GM21526 (cell line): ENCODE measurements around the gene HSPB7.
"Not testable (repeated sequence)": the region's sequence is repeated elsewhere in the genome, so short reads cannot be mapped to it uniquely, and the experiment has no call there.

Source experiments
- ATAC-seq: cut with Tn5 transposase; IDR thresholded peaks from one replicate; pipeline ENCODE4 v1.9.1; 2021; ENCODE audit warnings: moderate library complexity; ENCODE audit not compliant: unreplicated experiment, low FRiP score

Gene HSPB7

DNA sequence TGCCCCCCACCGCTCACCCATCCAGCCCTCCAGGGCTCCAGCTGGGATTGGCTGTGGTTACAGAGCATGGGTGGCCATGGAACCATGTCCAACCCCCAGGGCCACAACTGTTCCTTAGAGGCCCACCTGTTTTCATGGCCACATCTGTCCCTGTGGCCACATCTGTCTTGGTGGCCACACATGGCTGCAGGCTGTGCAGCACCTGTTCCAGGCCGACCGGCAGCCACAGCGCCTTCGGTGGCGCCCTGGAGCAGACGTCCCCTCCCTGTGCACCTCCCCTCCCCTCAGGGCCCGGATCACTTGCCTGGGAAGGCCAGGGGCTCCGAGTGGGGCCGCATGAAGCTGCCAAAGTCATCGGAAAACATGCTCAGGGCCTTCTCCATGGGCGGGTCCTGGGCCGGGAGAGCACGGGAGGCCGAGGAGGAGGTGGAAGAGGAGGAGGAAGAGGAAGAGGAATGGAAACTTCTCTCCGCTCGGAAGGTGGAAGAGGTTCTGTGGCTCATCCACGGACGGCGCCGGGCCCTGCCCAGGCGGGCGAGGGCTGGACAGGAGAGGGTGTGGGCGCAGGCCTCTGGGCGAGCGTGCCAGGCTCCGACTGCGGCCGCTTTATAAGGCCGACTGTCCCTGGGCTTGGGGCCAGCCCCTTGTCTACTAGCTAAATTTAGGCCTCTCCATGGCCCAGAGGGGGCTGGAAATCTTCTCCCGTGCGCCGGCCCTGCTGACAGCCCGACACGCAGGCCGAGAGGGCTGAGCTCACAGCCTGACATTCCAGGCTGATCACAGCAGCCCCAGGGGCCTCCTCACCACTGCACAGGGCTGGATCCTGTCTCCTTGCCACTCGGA lies at the start of gene HSPB7:
Gene HSPB7, minus strand, starts transcription at position 583 of the 843 bp plus-strand sequence. Its CDS starts 80 bp downstream, at position 503.
- ATAC-seq = no peak

DNA sequence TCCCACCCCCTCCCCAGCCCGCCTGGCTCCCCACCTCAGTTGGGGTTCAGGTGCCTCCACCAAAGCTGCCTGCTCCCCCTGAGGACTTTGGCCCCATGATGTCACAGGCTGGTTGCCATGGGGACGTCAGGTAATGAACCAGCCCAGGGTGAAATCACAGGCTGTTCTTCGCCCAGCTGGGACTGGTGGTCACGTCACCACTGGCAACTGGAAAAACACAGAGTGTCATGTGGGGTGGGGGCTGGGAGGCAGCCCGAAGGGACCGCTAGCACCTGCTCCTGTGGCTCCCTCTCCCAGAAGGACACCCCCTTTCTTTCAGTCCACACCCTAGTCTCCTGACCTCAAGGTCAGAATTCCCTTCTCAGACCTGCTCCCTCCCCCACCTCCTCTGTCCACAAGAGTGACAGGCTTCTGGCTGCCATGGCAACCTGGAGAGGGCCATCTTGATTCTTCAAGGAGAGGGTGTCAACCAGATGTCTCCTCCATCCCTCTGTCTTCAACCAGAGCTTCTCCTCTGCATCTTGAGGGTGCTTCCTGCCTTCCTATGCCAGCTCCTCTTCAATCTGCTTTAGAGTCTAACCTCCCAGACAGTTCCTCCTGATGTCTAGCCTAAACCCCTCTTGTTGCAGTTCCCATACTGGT lies 49.4 kb upstream of the HSPB7 start:
- ATAC-seq = no peak

DNA sequence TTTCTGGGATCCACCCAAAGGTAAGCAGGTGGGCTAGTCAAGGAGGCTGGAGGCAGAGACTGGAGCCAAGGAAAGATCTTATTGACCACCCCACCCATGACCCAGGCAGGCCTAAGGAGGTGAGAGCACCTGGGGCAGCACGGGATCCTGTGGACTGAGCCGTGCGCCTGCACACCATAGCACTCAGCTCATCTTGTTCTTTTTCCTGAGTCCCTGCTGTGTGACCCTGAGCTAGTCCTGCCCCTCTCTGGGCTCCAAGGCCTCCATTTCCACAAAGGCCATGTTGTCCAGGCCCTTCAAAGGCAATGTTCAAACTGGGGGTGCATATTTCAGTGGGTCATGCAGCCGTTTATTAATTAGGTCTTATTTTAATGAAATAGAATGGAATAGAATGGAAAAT lies 48.4 kb upstream of the HSPB7 start:
- ATAC-seq = no peak

DNA sequence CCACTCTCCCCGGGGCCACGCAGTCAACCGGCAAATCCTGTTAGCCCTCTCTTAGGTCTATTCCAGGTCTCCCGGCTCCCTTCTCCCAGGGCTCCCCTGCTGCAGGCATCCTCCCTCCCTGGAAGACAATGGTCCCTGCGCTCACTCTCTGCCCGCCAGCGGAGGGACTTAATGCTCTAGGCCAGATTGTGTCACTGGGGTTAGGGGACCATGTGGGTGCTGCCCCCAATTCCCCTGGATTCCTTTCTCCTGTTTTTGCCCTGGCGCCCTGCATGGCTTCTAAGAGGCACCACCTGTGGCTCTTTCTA lies 47.4 kb upstream of the HSPB7 start:
- ATAC-seq = no peak

DNA sequence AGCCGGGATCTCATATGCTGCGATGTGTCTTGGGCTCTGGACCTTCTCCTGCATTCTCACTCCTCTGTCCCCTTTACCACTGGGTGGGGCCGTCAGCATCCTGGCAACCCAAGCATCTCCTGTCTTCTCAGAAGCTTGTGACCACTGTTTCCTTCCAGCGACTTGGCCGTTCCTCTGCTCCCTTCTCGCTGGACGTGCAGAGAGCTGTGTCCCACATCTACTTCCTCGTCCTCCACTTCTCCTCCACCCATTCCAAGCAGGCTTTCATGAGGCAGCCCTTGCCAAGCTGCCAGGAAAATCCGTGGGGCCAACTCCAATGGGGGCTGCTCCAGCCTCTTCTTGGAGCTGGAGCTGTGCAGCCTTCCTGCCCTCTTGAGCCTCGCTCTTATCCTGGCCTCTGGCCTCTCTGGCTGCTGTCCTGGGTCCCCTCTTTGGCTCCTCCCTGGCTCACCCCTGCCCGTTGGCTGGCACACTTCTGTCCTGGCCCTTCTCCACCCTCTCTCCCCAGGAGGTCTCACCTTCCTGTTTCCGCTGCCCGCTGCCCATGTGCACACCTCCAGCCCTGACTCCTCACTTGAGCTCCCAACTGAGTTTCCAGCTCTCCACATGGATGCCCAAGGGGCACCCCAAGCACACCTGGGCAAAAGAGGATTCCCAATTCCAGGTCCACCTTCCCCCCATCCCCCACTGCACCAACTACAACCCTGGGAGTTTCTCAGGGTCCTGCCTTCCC lies 46.9 kb upstream of the HSPB7 start:
- no peak for ATAC-seq

DNA sequence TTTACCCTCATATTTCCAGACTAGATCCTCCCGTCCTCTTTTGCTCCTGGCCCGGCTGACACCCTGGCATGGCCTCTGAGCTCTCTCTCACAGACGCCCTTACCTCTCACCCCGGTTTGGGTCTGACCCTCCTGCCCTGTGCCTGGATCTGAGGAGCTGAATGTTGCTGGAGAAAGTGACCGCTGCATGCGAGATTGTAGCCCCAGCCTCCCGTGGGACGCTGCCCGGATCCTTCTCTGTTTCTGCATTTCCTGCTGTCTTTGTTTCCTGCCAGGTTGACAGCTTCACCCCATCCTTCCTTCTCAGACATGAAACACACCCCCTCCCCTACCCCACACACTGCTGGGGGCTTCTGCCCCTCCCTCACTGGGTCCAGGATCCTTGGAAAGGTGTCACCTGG lies 46.1 kb upstream of the HSPB7 start:
- no peak for ATAC-seq

DNA sequence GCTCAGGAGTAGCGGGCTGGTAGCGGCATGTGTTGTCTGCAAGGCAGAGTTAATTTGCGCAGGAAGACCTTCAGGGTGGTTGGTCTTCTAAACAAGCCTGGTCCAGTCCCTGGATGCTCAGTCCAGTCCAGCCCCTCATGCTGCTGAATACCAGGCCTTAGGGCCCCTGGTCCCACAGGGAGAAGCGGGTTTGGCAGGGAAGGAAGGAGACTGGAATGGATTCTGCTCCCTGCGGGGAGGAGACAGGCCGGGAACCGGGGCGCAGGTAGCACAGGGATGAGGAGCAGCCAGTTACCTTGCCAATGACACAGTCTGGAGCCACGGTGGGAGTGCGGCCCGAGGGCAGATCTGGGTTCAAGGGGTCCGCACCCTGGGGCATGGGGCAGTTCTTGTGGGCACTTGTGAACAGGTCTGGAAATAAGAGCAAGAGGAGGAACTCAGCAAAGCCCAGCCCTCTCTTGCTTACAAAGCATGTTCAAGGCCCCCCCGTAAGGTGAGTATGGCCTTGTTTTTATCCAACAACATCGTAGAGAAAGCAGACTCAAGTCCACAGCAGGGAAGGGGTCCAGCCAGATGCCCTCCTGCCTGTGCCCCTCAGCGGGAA lies 45.5 kb upstream of the HSPB7 start:
- ATAC-seq = no peak

DNA sequence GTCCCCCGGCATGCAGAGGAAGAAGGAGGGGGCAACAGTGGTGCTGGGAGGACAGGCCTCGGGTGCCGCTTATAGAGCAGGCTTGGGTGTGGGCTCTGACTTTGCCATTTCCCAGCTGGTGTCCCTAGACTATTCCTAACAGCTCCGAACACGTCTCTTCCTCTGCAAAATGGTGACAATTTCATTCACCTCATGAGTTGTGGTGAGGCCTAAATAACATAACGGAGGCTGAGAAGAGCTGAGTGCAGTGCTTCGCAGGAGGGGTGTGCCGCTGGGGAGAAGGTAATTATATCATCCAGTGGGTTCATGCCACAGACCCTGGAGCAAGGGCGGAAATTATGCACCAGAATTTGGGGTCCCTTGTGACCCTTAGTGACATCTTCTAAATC lies 44.8 kb upstream of the HSPB7 start:
- ATAC-seq = not testable (repeated sequence)

DNA sequence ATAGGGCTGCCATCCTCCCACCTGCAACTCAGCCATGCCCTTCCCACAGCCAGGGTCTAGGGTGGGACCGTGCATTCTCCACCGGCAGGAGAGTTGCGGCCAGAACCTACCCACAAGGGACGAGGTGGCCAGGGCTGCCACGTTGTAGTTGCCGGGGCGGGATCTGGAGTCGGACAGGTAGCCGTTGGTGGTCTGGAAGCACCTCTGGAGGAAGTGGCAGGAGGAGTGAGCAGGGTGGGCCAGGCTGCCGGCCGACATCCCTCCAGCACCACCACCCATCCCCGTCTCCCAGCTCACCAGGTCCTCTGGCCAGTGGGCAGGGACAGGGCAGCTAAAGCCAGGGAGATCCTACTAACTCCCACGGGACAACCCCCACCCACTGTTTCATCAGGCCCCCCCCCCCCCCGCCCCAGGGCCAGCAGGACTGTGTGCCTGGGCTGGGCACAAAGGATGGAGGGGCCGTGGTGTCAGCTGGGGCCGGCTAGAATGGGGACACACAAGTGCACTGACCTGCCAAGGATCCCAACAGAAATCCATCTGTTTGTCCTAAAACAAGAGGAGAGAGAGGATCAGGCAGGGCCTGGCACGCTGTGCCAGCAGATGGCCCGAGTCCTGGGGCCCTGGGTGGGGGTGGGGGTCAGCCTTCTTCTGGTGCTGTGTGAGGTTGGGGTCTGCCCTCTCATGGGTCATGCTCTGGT lies 44.3 kb upstream of the HSPB7 start:
- not testable (repeated sequence) for ATAC-seq

DNA sequence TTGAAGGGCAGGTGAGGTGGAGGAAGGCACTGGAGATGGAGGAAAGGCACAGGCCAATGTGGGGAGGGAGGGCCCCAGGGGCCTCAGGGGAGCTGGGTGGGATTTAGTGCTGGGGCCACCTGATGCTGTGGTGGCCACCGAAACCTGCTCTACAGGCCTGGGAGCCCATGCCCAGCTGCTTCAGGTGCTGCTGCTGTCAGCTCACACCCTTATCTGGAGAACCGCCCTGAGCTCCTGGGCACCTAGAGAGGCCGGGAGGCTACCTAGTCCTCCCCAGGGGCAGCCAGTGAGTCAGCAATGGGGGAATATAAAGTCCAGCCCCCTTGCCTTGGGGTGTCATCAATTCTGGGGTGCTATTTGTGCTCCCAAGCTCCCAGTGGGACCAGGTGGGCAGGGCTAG lies 43.4 kb upstream of the HSPB7 start:
- no peak for ATAC-seq

DNA sequence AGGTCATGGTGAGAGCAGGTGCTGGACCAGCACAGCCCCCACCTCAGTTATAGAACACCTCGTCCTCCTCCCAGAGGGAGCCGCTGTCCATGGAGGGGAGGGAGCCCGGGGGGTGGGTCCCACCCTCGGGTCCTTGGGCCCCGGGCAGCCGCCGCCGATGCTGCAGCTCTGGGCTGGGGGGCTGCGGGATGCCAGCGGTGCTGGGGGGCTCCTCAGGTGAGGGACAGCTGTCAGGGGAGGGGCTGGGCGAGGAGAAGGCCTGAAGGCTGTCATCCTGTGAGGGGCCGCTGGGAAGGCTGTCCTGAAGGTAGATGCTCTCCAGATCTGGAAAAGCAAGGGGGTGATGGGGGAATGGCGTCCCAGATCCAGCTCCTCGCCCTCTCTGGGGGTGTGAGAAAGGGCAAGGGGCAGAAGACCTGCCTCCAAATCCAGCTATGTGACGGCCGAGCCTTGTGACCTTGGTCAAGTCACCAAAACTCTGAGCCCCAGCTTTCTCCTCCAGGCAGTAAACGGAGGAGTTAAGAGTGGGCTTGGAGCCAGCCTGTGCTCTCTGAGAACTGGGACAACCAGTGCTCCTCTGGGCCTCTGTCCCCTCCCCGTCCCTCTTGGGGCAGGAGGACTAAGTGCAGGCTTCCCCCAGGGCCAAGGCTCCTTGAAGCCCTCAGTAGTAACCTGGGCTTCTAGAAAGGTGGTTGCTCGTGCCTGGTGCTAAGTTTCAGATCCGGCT lies 40.7 kb upstream of the HSPB7 start:
- not testable (repeated sequence) for ATAC-seq

DNA sequence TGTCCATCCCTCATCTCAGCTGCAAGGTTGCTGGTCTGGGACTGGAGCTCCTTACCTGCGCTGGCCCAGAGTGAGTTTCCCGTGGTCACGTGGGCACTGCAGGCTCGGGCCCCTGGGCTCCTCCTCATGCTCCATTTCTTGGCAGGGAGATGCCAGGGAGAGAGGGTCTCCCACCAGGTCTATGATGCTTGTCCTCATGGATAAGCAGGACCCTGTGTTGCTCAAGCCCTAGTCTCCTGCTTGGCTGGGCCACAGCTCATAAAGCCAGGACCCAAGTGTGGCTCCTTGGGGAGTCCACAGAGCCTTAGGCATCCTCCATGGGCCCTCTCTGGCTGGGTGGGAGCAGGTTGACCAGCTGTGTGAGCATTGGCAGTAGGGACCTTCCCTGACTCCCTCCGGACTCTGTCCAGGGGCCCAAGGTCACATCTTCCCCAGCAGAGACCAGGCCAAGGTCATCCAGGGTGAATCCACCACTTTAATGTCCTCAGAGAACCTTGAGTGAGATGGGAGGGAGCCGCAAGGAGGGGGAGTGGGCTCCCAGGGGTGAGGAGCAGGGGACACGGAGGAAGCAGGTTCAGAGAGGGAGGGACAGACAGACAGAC lies 39.6 kb upstream of the HSPB7 start:
- not testable (repeated sequence) for ATAC-seq

DNA sequence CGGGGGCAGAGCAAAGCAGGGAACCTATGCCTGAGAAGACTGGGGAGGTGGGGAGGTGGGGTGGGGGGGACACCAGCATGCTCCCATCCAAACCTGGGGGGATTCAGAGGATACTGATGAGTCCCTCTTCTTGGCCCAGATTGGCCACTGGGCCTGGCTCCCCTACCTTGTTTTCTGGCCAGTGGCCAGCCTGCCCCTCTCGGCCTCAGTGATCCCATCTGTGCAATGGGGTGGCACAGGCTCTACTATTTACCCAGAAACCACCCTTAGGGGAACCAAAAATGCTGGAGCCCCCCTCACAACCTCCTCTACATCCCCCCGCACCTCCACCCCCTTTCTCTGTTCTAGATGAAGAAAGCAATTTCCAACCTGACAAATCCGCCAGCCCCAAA lies 38.7 kb upstream of the HSPB7 start:
- ATAC-seq = not testable (repeated sequence)

DNA sequence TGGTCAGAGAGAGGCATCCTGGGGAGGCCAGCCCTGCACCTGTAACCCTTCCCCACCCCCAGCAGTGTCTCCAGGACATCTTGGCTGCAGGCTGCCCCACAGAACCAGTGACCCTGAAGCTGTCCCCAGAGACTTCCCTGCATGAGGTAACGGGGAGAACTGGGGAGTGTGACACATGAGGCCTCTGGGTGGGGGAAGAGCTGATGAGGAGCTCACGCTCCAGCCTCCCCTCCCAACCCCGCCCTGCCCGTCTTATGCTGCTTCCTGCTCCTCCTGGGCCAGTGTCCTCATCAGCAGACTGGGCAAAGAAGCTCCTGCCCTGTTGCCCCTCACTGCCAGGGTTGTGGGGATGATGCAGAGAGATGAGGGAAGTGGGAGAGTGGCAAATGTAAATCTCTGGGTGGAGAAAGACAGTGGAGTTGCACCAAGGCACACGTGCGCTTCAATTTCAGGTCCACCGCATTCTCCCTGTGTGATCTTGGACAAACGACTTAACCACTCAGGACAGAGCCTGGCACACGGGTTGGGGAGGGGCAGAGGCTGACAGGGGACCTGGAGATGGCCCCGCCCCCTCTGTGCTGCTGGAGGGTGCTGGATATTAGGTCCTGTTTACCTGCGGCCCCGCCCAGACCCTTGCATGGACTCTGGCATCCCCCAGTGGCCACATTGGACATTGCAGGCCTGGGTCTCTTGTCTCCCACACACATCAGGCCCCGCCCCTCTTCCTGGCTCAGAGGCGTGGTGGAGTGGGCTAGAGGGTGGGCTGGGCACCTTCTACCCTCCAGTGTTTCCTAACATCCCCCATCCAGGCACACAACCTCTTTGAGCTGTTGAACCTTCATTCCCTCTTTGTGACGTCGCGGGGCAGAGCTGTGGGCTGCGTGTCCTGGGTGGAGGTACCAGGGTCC lies 38.0 kb upstream of the HSPB7 start:
- no peak for ATAC-seq

DNA sequence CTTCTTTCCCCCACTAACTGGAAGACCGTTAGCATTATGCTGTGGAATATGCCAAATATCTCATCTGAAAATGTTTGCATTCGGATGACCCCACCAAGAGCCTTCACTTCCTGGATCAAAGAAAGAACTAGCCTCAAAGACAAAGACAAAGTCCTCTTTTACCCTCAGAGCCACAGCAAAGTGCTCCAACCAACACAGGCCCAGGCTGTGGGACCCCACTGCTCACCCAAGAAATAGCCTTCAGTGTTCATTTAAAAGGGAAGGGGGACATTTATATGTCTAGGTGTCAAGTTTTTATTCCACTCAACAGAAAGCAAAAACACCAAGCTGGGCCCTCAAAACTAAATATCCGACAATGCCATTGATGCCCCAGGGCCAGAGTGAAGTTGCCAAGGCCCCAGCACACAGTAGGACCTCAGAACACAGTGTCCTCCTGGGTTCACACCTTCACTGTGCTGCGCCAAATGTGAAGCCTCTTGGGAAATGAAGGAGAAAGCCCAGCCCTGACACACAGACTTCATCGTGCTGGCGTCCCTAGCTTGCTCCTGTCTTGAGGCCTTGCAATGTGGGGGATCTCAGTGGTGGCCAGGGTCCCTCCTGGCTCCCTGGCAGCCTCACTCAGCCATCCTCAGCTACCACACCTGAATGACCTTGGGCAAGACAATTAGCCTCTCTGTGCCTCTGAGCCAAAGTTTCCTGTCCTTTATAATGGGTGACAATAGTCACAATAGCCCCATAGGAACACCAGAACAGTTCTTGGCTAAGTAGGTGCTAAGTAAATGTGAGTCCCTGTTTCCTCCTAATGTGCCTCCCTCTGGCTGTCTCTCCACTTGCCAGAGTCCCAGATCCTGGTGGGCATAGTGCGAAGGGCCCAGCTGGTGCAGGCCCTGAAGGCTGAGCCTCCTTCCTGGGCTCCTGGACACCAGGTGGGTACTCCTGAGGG lies 37.0 kb upstream of the HSPB7 start:
- no peak for ATAC-seq

DNA sequence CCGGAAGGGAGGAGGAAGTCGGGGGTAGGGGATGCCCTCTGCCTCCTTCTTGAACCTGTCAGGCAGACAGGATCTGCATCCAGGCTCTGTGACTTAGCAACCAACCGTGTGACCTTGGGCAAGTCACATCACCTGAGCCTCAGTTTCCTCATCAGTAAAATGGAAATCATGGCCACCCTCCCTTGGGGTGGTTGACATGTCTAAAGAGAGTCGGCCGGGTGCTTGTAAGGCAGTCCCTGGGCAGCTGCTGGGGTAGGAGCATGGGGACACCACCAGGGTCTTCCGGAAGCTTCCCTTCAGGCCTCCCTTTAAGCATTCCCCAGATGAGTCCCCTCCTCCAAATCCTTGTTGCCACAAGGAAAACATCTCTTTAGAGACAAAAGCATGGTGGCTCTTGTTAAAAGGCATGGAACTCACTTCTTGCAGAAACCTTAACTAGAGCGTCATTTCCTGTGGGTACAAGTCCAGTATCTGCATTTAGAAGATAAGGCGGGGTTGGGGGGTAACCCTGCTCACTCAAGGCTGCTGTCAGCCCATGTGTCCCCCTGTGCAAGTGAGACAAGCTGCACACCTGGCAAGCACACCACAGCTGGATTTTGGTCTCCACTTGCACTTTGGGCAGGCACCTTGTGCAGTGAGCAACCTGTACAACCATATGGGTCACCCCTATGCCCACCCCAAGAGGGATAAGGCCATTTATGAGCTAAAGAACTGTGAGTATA lies 36.1 kb upstream of the HSPB7 start:
- ATAC-seq = no peak

DNA sequence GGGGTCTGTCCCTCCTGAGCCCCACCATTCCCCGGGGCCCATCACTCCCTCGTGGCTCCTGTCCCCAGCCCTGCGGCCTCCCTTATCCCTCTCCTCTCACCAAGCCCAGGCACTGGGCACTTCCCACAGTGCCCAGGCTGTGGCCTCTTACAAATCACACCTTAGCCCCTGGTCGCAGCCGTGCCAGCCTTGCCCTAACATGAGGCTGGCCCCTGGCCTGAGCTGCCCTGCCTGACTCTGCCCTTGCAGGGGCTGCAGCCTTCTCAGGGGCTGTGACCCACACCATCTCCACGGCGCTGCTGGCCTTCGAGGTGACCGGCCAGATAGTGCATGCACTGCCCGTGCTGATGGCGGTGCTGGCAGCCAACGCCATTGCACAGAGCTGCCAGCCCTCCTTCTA lies 34.1 kb upstream of the HSPB7 start:
- not testable (repeated sequence) for ATAC-seq
